H9 (cell line): Measurements from ENCODE around the gene MXRA7. TPM values are rescaled to one million over a fixed set of nuclear protein-coding genes. Genes with fewer than 3 reads are reported as not detected.

Source experiments
- DNase-seq: peaks from one replicate; pipeline ENCODE4 v3.0.0-alpha.2; 2017
- H2AFZ ChIP-seq: one replicate; pipeline ENCODE4 v1.6.1; 2013; ENCODE audit warnings: mild to moderate bottlenecking, low read length, control low read depth, moderate library complexity
- H2AK5ac ChIP-seq: 2 replicates; pipeline ENCODE4 v1.6.1; 2013; ENCODE audit warnings: low read length, control low read depth, mixed read lengths; ENCODE audit not compliant: insufficient read length
- H2BK120ac ChIP-seq: one replicate; pipeline ENCODE4 v1.6.1; 2013; ENCODE audit warnings: low read depth, mild to moderate bottlenecking, low read length, control low read depth, inconsistent platforms; ENCODE audit not compliant: poor library complexity, severe bottlenecking
- H2BK12ac ChIP-seq: 2 replicates; pipeline ENCODE4 v1.6.1; 2013; ENCODE audit warnings: low read length, control low read depth, mixed read lengths, low read depth; ENCODE audit not compliant: insufficient read length
- H2BK15ac ChIP-seq: 2 replicates; pipeline ENCODE4 v1.6.1; 2013; ENCODE audit warnings: low read depth, low read length, control low read depth
- H2BK20ac ChIP-seq: one replicate; pipeline ENCODE4 v1.6.1; 2013; ENCODE audit warnings: low read depth, mild to moderate bottlenecking, low read length, control low read depth, inconsistent platforms; ENCODE audit not compliant: poor library complexity, severe bottlenecking
- H2BK5ac ChIP-seq: 2 replicates; pipeline ENCODE4 v1.6.1; 2013; ENCODE audit warnings: low read length, control low read depth, mixed read lengths; ENCODE audit not compliant: insufficient read length
- H3K14ac ChIP-seq: 2 replicates; pipeline ENCODE4 v1.6.1; 2013; ENCODE audit warnings: low read length, control low read depth; ENCODE audit not compliant: insufficient read depth
- H3K18ac ChIP-seq: 2 replicates; pipeline ENCODE4 v1.6.1; 2013; ENCODE audit warnings: low read depth, mild to moderate bottlenecking, mixed read lengths, low read length, control low read depth; ENCODE audit not compliant: insufficient read length
- H3K23ac ChIP-seq: 2 replicates; pipeline ENCODE4 v1.6.1; 2013; ENCODE audit warnings: low read length, control low read depth, mixed read lengths, low read depth; ENCODE audit not compliant: insufficient read length
- H3K23me2 ChIP-seq: 2 replicates; pipeline ENCODE4 v1.6.1; 2013; ENCODE audit warnings: low read depth, mild to moderate bottlenecking, mixed read lengths, low read length, control low read depth; ENCODE audit not compliant: insufficient read length, poor library complexity, severe bottlenecking
- H3K27ac ChIP-seq: 2 replicates; pipeline ENCODE4 v1.5.1; 2013; ENCODE audit warnings: low read length, control low read depth, mixed read lengths, low read depth; ENCODE audit not compliant: insufficient read length
- H3K27me3 ChIP-seq: 2 replicates; pipeline ENCODE4 v1.6.1; 2013; ENCODE audit warnings: low read length, control low read depth, inconsistent platforms; ENCODE audit not compliant: insufficient read depth
- H3K4ac ChIP-seq: 2 replicates; pipeline ENCODE4 v1.6.1; 2013; ENCODE audit warnings: low read depth, mild to moderate bottlenecking, control low read depth, inconsistent platforms, low read length, moderate library complexity
- H3K4me1 ChIP-seq: 2 replicates; pipeline ENCODE4 v1.6.1; 2013; ENCODE audit warnings: low read length, control low read depth, inconsistent platforms; ENCODE audit not compliant: insufficient read depth
- H3K4me2 ChIP-seq: 2 replicates; pipeline ENCODE4 v1.6.1; 2013; ENCODE audit warnings: low read length, control low read depth, mixed read lengths; ENCODE audit not compliant: insufficient read length, insufficient read depth
- H3K56ac ChIP-seq: 2 replicates; pipeline ENCODE4 v1.6.1; 2013; ENCODE audit warnings: low read depth, mild to moderate bottlenecking, mixed read lengths, low read length, control low read depth; ENCODE audit not compliant: insufficient read length
- H3K79me1 ChIP-seq: 2 replicates; pipeline ENCODE4 v1.6.1; 2013; ENCODE audit warnings: low read depth, mild to moderate bottlenecking, moderate library complexity, low read length, control low read depth, inconsistent platforms; ENCODE audit not compliant: insufficient read depth, poor library complexity, severe bottlenecking
- H3K79me2 ChIP-seq: 2 replicates; pipeline ENCODE4 v1.6.1; 2013; ENCODE audit warnings: low read length, control low read depth, inconsistent platforms; ENCODE audit not compliant: insufficient read depth
- H3K9ac ChIP-seq: 2 replicates; pipeline ENCODE4 v1.6.1; 2013; ENCODE audit warnings: low read length, control low read depth, mixed read lengths; ENCODE audit not compliant: insufficient read length; ENCODE audit errors: extremely low read depth
- H3K9me3 ChIP-seq: one replicate; pipeline ENCODE4 v1.6.1; 2013; ENCODE audit warnings: low read depth, low read length, inconsistent platforms; ENCODE audit not compliant: control insufficient read depth
- H3T11ph ChIP-seq: one replicate; pipeline ENCODE4 v1.6.1; 2013; ENCODE audit warnings: mild to moderate bottlenecking, low read length, control low read depth, inconsistent platforms
- H4K20me1 ChIP-seq: one replicate; pipeline ENCODE4 v1.6.1; 2013; ENCODE audit not compliant: control insufficient read depth, insufficient read length, insufficient read depth
- H4K5ac ChIP-seq: 2 replicates; pipeline ENCODE4 v1.6.1; 2013; ENCODE audit warnings: low read depth, mild to moderate bottlenecking, mixed read lengths, low read length, control low read depth; ENCODE audit not compliant: insufficient read length
- H4K8ac ChIP-seq: replicated peaks from 2 replicates; pipeline ENCODE4 v1.6.1; 2013; ENCODE audit warnings: low read length, control low read depth, mixed read lengths, low read depth; ENCODE audit not compliant: insufficient read length
- H4K91ac ChIP-seq: 2 replicates; pipeline ENCODE4 v1.6.1; 2013; ENCODE audit warnings: low read depth, mild to moderate bottlenecking, moderate library complexity, mixed read lengths, low read length, control low read depth; ENCODE audit not compliant: insufficient read length
- H3K27ac Mint-ChIP-seq, 3 experiments: 2 replicates in 2 of 3; 3 replicates in 1 of 3; pipeline ENCODE4 v1.8.0; 2020 to 2021; ENCODE audit warnings: mixed read lengths in 3 of 3, mild to moderate bottlenecking in 1 of 3, moderate library complexity in 1 of 3
- H3K27me3 Mint-ChIP-seq: 2 replicates; pipeline ENCODE4 v1.8.0; 2021; ENCODE audit warnings: low read depth, mild to moderate bottlenecking, moderate library complexity, mixed read lengths
- H3K36me3 Mint-ChIP-seq, 3 experiments: 2 replicates in 2 of 3; 3 replicates in 1 of 3; pipeline ENCODE4 v1.8.0; 2020 to 2021; ENCODE audit warnings: low read depth in 3 of 3, mixed read lengths in 3 of 3; ENCODE audit not compliant: insufficient read depth in 1 of 3
- H3K4me1 Mint-ChIP-seq, 2 experiments: 2 replicates each; pipeline ENCODE4 v1.8.0; 2020; ENCODE audit warnings: mixed read lengths in 2 of 2
- H3K4me3 Mint-ChIP-seq, 2 experiments: 2 replicates in 1 of 2; 3 replicates in 1 of 2; pipeline ENCODE4 v1.8.0; 2020 to 2021; ENCODE audit warnings: mild to moderate bottlenecking in 2 of 2, mixed read lengths in 2 of 2, moderate library complexity in 1 of 2
- H3K9me3 Mint-ChIP-seq, 2 experiments: 2 replicates in 1 of 2; 3 replicates in 1 of 2; pipeline ENCODE4 v1.8.0; 2020; ENCODE audit warnings: mild to moderate bottlenecking in 2 of 2, mixed read lengths in 2 of 2, moderate library complexity in 1 of 2
- WGBS: extraction: QIAGEN DNeasy Blood & Tissue Kit; methylation state at CpG from one replicate; pipeline ENCODE4 v1.1.7; 2013; ENCODE audit warnings: missing lambda C conversion rate, low lambda C conversion rate, mixed read lengths; ENCODE audit not compliant: insufficient read length; ENCODE audit errors: extremely low coverage; 5-methylcytosine and 5-hydroxymethylcytosine counted together
- total RNA-seq: library from RNA; stranded (reverse); gene quantifications from 2 replicates; pipeline ENCODE4 v1.2.1, GENCODE V29; 2021
- TF ChIP-seq, protein P1 (sequence below): fragments of 200-600 bp; sonication (generic); conservative IDR thresholded peaks from 3 replicates; pipeline ENCODE4 v1.8.0; 2021; ENCODE audit warnings: antibody characterized with exemption, mild to moderate bottlenecking

MXRA7 gene
- total RNA-seq, 1 experiment from 2014 or later = 28.2 TPM

DNA sequence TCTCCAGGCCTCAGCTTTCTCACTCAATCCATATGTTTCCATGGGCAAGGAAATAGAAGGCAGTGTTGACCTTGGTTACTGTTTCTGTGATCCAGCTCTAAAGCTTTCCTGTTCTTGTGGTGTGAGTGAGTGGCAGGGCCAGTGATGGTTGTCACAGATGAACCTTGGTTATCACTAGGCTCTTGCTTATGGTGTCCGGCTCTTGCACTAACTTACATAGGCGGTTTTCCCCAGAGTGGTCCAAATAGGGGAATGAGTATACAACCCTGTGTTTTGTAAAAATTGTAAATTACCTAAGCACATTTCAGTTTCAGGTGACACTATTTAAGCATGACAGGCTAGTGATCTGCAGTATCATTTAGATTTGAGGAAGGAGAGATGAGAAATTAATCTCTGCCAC is 34.0 kb upstream of the MXRA7 start:
- Mint-ChIP-seq H3K4me3 (no peak overlapping the region), H3K27me3 (no peaks in the 10 kb centered on the region), H3K27ac (no peak overlapping the region), H3K36me3 (peaks cover 23 to 54% (median 39%) of the 10 kb centered on the region in 3 experiments), H3K9me3 (no peaks in the 10 kb centered on the region; a peak in 1 of 5 replicates), H3K4me1 (no peaks in the 10 kb centered on the region)
- Histone ChIP-seq H3K4me1 (no peaks in the 10 kb centered on the region), H4K20me1 (no peaks in the 10 kb centered on the region), H3K27me3 (no peaks in the 10 kb centered on the region), H3K23ac (no peak overlapping the region), H3T11ph (no peak overlapping the region), H4K91ac (no peak overlapping the region), H4K8ac (no peak overlapping the region), H3K9ac (no peak overlapping the region), H3K18ac (no peak overlapping the region), H3K4ac (no peak overlapping the region), H2AFZ (no peak overlapping the region), H3K9me3 (no peaks in the 10 kb centered on the region), H4K5ac (no peak overlapping the region), H2BK12ac (no peak overlapping the region), H3K79me2 (no peaks in the 10 kb centered on the region), H3K14ac (no peak overlapping the region), H2BK15ac (no peak overlapping the region), H3K4me2 (no peak overlapping the region), H2BK5ac (no peak overlapping the region), H3K79me1 (no peaks in the 10 kb centered on the region), H2BK20ac (no peak overlapping the region), H3K27ac (no peak overlapping the region), H2BK120ac (no peak overlapping the region), H3K23me2 (no peaks in the 10 kb centered on the region), H3K56ac (no peak overlapping the region), H2AK5ac (no peak overlapping the region)
- TF ChIP-seq, protein P1, sequence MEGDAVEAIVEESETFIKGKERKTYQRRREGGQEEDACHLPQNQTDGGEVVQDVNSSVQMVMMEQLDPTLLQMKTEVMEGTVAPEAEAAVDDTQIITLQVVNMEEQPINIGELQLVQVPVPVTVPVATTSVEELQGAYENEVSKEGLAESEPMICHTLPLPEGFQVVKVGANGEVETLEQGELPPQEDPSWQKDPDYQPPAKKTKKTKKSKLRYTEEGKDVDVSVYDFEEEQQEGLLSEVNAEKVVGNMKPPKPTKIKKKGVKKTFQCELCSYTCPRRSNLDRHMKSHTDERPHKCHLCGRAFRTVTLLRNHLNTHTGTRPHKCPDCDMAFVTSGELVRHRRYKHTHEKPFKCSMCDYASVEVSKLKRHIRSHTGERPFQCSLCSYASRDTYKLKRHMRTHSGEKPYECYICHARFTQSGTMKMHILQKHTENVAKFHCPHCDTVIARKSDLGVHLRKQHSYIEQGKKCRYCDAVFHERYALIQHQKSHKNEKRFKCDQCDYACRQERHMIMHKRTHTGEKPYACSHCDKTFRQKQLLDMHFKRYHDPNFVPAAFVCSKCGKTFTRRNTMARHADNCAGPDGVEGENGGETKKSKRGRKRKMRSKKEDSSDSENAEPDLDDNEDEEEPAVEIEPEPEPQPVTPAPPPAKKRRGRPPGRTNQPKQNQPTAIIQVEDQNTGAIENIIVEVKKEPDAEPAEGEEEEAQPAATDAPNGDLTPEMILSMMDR = no peak
- DNase-seq = no peak
- no CpG with 5 or more reads among the region's 2 CpGs for WGBS
